Skeletal muscle satellite cell (primary cell): ENCODE measurements around the gene ARHGAP42.

Experiments
- H3K27me3 ChIP-seq: 2 replicates; pipeline ENCODE4 v1.7.0; 2013; ENCODE audit warnings: low read length; ENCODE audit not compliant: control insufficient read depth, insufficient read depth
- H3K36me3 ChIP-seq: 2 replicates; pipeline ENCODE4 v1.7.0; 2013; ENCODE audit warnings: mild to moderate bottlenecking, control low read depth, low read length; ENCODE audit not compliant: insufficient read depth
- H3K4me1 ChIP-seq: 2 replicates; pipeline ENCODE4 v1.7.0; 2013; ENCODE audit warnings: low read length; ENCODE audit not compliant: control insufficient read depth, insufficient read depth
- H3K4me2 ChIP-seq: 2 replicates; pipeline ENCODE4 v1.7.0; 2013; ENCODE audit warnings: mild to moderate bottlenecking, low read length
- H3K4me3 ChIP-seq: 2 replicates; pipeline ENCODE4 v1.7.0; 2013; ENCODE audit warnings: low read length
- H3K9ac ChIP-seq: 2 replicates; pipeline ENCODE4 v1.7.0; 2013; ENCODE audit warnings: mild to moderate bottlenecking, low read depth, low read length, moderate library complexity
- H3K9me3 ChIP-seq: replicated peaks from 2 replicates; pipeline ENCODE4 v1.7.0; 2013; ENCODE audit warnings: mild to moderate bottlenecking, control low read depth, low read length

The ARHGAP42 gene

DNA sequence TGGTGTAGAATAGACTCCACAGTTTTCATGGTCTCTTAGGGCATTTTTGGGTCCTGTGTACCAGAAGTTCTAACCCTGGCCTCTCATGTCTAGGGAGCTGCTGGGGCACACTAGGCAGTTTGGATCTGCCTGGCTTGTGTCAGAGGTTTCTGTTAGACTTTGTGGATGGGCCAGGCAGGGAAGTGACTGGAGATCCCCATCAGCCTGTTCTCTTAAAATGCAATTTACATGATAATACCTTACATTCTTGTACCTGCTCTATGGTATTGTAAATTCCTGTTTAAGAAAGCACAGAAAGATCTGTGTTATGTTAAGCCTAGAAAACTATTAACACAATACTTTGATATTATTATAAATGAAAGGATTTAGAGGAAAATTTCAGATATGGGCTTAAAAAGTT is 104.0 kb downstream of the ARHGAP42 start:
- Histone ChIP-seq H3K4me2 (no peak overlapping the region), H3K4me3 (no peak overlapping the region), H3K4me1 (peaks cover 4% of the 10 kb centered on the region), H3K9me3 (no peaks in the 10 kb centered on the region), H3K27me3 (no peaks in the 10 kb centered on the region), H3K9ac (no peak overlapping the region), H3K36me3 (no peaks in the 10 kb centered on the region)

DNA sequence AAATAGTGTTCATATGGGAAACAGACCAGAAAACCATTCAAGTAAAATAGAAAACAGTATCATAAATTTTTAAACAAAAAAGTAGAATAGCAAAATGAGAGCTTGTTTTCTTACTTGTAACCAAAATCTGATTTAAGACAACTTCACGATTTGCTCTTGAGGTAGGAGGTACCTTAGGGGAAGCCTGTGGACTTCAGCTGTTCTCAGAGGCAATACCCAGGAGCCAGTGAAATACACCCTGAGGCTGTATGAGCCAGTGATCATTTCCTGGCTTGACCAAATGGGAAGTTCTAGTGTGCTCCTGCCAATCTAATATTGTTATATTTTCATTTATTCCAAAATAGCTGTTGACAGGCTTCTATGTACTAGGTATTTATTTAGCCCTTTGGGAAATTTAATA is 104.8 kb downstream of the ARHGAP42 start:
- no peak overlapping the region for H3K4me3 ChIP-seq

DNA sequence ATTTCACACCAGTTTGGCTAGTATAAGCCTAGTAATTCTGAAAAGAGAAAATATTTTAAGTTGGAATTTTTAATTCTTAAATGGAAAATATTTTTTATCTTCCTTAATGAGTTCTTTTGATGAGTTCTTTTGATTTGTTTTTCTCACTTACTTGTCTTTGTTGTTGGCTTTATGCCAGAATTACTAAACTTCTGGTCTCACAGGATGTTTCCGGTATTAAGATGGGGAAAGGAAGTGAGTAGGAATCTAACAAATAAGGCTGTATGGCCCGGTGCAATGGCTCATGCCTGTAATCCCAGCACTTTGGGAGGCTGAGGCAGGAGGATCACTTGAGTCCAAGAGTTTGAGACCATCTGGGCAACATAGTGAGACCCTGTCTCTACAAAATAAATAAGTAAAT is 106.4 kb downstream of the ARHGAP42 start:
- no peak overlapping the region for H3K4me2 ChIP-seq
- H3K4me1 ChIP-seq = peaks cover 4% of the 10 kb centered on the region
- H3K9ac ChIP-seq = no peak overlapping the region
- no peak overlapping the region for H3K4me3 ChIP-seq
- H3K9me3 ChIP-seq = no peaks in the 10 kb centered on the region
- H3K36me3 ChIP-seq = no peaks in the 10 kb centered on the region
- H3K27me3 ChIP-seq = no peaks in the 10 kb centered on the region

More for the DNA sequence above, 104.8 kb downstream of the ARHGAP42 start:
- no peak overlapping the region for H3K4me2 ChIP-seq
- no peaks in the 10 kb centered on the region for H3K36me3 ChIP-seq
- H3K9ac ChIP-seq = no peak overlapping the region
- no peaks in the 10 kb centered on the region for H3K9me3 ChIP-seq
- H3K27me3 ChIP-seq = no peaks in the 10 kb centered on the region
- peaks cover 4% of the 10 kb centered on the region for H3K4me1 ChIP-seq

DNA sequence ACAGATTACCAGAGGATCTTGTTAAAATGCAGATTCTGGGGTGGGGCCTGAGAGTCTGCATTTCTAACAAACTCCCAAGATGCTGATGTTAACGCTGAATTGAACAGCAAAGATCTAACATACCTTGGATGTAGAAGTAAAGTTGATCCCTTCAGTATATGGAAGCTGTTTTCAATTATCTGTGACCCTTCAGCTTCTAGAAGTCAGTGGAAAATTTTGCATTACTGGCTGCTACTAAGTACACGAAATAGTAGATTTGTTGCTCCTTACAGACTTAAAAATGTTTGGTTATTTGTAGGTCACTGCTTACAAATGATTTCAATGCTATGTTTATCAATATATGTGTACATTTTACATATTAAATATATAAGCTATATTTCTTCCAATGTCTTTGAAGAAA is 107.4 kb downstream of the ARHGAP42 start:
- Histone ChIP-seq H3K4me3 (no peak overlapping the region), H3K9ac (no peak overlapping the region), H3K9me3 (no peaks in the 10 kb centered on the region), H3K27me3 (no peaks in the 10 kb centered on the region), H3K4me2 (no peak overlapping the region), H3K4me1 (peaks cover 2% of the 10 kb centered on the region), H3K36me3 (no peaks in the 10 kb centered on the region)

DNA sequence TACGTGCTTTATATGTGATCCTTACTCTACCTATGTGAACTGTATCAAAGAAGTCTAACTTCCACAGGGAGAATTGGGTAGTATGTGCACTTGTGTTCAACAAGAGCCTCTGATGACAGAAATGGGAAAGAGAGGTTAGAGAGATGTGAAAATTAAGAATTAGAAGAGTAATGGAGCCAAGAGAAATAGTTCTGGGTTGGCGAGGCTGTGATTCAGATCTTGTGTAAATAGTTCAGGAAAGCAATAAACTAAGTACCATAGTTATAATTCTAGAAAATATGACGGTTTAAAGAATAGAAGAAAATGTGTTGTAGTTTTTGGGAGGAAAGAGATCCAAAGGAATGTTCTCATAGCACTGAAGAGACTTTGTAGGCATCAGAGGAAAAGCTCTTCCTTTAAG is 112.4 kb downstream of the ARHGAP42 start:
- Histone ChIP-seq H3K9ac (no peak overlapping the region), H3K4me3 (no peak overlapping the region), H3K4me1 (no peaks in the 10 kb centered on the region), H3K27me3 (no peaks in the 10 kb centered on the region), H3K36me3 (no peaks in the 10 kb centered on the region), H3K9me3 (no peaks in the 10 kb centered on the region), H3K4me2 (no peak overlapping the region)

DNA sequence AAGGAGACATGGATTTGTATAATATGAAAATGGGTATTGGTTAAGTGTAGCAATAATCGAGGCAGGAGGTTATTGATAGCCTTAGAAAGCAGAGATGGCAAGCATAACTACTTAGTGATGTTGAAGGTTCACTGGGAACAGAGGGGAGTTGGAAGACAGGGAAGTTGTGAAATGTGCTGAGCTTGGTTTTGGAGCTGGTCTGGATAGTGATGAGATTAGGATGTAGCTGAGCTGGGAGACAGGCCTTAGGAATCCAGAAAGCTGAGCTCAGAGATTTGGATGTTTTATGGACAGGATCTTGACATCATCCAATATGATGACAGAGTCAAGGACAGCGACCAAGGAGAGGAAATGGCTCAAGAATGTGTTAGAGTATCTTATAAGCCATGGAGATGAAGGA is 113.1 kb downstream of the ARHGAP42 start:
- H3K4me2 ChIP-seq = no peak overlapping the region
- no peaks in the 10 kb centered on the region for H3K36me3 ChIP-seq
- no peak overlapping the region for H3K9ac ChIP-seq
- no peaks in the 10 kb centered on the region for H3K9me3 ChIP-seq
- no peaks in the 10 kb centered on the region for H3K4me1 ChIP-seq
- H3K27me3 ChIP-seq = no peaks in the 10 kb centered on the region
- H3K4me3 ChIP-seq = no peak overlapping the region

DNA sequence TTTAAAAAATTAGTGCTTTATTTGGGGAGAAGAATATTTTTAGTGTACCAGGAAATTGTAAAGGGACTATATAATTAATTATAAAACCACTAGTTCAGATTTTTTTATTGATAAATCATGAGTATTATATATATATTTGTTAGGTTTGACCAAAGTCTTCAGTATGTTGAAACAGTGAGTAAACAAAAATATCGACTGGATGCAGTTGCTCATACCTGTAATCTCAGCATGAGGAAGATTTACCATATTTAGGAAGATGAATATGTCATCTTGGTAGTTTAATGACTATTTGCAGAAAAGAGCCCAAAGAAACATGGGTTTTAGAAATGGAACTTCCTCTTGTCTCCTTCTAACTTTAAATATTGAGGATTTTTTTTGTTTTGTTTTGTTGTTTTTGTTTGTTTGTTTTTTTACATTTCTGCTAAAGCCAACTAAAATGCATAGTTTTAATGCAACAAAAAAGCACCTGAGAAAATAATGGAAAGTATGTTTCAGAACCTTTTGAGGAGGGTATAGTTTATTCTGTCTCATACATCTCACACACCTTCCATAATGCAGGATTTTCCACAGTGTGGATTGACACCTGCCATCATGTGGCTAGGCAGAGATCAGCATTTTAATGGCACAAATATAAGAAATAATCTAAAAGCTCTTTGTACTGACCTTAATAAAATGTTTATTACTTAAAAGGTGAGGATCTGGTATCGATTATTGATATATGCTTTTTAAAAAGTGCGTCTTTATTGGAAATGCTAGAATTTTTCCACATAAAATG is 114.3 kb downstream of the ARHGAP42 start:
- H3K4me3 ChIP-seq = no peak overlapping the region
- peaks cover 8% of the 10 kb centered on the region for H3K4me1 ChIP-seq
- H3K4me2 ChIP-seq = no peak overlapping the region
- no peaks in the 10 kb centered on the region for H3K9me3 ChIP-seq
- no peaks in the 10 kb centered on the region for H3K36me3 ChIP-seq
- no peaks in the 10 kb centered on the region for H3K27me3 ChIP-seq
- no peak overlapping the region for H3K9ac ChIP-seq

DNA sequence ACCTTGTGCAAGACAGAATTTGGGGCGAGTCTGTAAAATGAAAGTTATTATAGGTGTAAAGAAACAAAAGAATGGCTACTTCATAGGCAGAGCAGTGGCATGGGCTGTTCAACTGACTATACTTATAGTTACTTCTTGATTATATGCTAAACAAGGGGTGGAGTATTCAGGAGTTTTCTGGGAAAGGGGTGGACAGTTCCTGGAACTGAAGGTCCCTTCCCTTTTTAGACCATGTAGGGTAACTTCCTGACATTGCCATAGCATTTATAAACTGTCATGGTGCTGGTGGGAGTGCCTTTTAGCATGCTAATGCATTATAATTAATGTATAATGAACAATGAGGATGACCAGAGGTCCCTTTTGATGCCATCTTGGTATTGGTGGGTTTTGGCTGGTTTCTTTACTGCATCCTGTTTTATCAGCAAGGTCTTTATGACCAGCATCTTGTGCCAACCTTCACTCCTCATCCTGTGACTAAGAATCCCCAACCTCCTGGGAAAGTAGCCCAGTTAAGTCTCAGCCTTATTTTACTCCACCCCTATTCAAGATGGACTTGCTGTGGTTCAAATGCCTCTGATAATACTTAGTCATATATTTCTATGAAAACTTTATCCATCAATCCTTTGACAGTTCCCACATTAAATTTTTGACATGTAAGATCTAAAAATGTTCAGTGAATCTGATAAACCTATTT is 118.6 kb downstream of the ARHGAP42 start:
- no peak overlapping the region for H3K9ac ChIP-seq
- H3K4me3 ChIP-seq = no peak overlapping the region
- no peak overlapping the region for H3K4me2 ChIP-seq
- peaks cover 26% of the 10 kb centered on the region for H3K4me1 ChIP-seq
- H3K27me3 ChIP-seq = no peaks in the 10 kb centered on the region
- H3K9me3 ChIP-seq = no peaks in the 10 kb centered on the region
- no peaks in the 10 kb centered on the region for H3K36me3 ChIP-seq

DNA sequence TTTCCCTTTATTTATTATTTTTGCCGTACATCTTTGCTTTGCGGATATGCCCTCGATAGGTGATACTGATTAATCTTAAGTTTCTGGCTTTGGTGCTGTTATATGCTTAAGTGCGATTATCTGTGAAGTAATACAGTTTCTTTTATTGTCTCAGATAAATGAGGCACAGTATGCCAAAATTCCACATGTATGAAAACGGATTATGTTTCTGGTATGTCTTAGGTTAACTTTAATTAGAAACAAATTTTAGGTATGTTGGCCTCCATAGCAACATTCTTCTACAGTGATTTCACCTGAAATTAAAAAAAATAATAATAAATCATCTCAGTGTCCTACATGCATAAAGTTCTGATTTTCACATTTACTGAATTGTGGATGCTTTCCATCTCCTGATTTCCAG is 119.2 kb downstream of the ARHGAP42 start:
- Histone ChIP-seq H3K36me3 (no peaks in the 10 kb centered on the region), H3K27me3 (no peaks in the 10 kb centered on the region), H3K4me3 (no peak overlapping the region), H3K9me3 (no peaks in the 10 kb centered on the region), H3K9ac (no peak overlapping the region), H3K4me2 (no peak overlapping the region), H3K4me1 (peaks cover 26% of the 10 kb centered on the region)

DNA sequence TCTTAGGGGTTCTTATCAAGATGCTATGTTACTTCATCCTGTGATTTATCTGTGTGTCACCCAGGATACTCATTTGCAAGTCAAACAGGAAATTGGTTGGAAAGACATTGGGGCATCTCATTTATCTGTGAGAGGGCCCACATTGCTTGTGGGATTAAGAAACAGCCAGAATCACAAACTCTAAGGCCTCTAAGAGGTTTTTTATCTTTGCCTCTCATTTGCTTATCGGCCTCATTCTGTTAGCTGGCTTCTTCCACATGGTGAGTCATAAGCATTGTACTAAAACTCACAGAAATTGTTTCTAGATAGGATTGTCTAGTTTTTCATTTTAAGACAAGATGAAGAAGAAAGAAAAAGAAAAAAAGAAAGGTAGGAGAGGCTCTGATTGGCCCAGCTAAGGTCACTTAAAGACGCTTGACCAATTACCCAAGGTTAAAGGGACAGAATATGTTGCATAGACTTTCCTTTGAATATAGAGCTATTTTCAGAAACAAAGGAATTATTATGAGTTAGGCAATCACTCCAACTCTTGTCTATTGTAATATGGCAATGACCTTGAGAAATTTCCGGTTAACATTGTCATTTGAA is 121.9 kb downstream of the ARHGAP42 start:
- H3K27me3 ChIP-seq = no peaks in the 10 kb centered on the region

DNA sequence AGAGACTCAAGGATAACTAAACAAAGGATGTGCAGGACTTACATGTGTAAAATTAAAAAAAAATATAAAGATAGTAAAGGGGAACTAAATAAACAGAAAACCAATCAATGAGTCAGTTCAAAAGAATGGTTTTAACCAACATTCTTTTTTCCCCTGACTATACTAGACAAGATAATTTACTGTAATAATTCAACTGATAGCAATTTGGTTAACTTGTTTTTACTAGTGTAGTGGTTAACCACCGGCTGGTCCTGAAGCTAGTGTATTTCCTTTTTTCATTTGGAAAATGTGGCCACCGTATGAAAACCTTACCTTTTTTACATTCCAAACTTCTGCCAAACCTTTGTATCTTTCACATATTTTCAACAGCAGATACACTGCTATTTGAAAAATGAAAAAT is 123.1 kb downstream of the ARHGAP42 start:
- Histone ChIP-seq H3K27me3 (no peaks in the 10 kb centered on the region), H3K4me3 (no peak overlapping the region), H3K4me1 (peaks cover 26% of the 10 kb centered on the region), H3K9me3 (no peaks in the 10 kb centered on the region), H3K36me3 (no peaks in the 10 kb centered on the region), H3K4me2 (peak overlapping the region; percentile 22), H3K9ac (no peak overlapping the region)

More for the DNA sequence above, 121.9 kb downstream of the ARHGAP42 start:
- H3K4me3 ChIP-seq = no peak overlapping the region
- no peaks in the 10 kb centered on the region for H3K36me3 ChIP-seq
- peaks cover 26% of the 10 kb centered on the region for H3K4me1 ChIP-seq
- H3K9me3 ChIP-seq = no peaks in the 10 kb centered on the region
- H3K4me2 ChIP-seq = no peak overlapping the region
- H3K9ac ChIP-seq = no peak overlapping the region
